GM23338 (cell line): ENCODE measurements around the gene RELL2. TPM values are rescaled to one million over a fixed set of nuclear protein-coding genes. Genes with fewer than 3 reads are reported as not detected.

Experiments used
- ATAC-seq: fragments of 200-7000 bp; cut with Tn5 transposase; 3 replicates; pipeline ENCODE4 v1.9.1; 2020
- DNase-seq: peaks from one replicate; pipeline ENCODE4 v3.0.0-alpha.2; 2015; ENCODE audit warnings: low spot score
- H2AFZ ChIP-seq: fragments of 200-600 bp; sonication (generic); 2 replicates; pipeline ENCODE4 v1.8.0; 2016; ENCODE audit warnings: antibody characterized with exemption, mild to moderate bottlenecking, moderate library complexity
- H3F3A ChIP-seq: fragments of 200-600 bp; sonication (generic); replicated peaks from 2 replicates; pipeline ENCODE4 v1.8.0; 2017; ENCODE audit warnings: antibody characterized with exemption, mixed run types, low read depth
- H3K27ac ChIP-seq: fragments of 200-600 bp; sonication (generic); 2 replicates; pipeline ENCODE4 v1.6.1; 2016; ENCODE audit warnings: low read depth
- H3K27me3 ChIP-seq: fragments of 200-600 bp; sonication (generic); 2 replicates; pipeline ENCODE4 v1.8.0; 2016; ENCODE audit warnings: mild to moderate bottlenecking, mixed run types, moderate library complexity; ENCODE audit not compliant: insufficient read depth
- H3K36me3 ChIP-seq: fragments of 200-600 bp; sonication (generic); 2 replicates; pipeline ENCODE4 v1.8.0; 2016; ENCODE audit warnings: mild to moderate bottlenecking; ENCODE audit not compliant: insufficient read depth
- H3K4me1 ChIP-seq: fragments of 200-600 bp; sonication (generic); 2 replicates; pipeline ENCODE4 v1.8.0; 2016; ENCODE audit warnings: mild to moderate bottlenecking, moderate library complexity; ENCODE audit not compliant: insufficient read depth
- H3K4me2 ChIP-seq: fragments of 200-600 bp; sonication (generic); 2 replicates; pipeline ENCODE4 v1.7.1; 2017; ENCODE audit warnings: mixed run types
- H3K4me3 ChIP-seq: fragments of 200-600 bp; sonication (generic); 2 replicates; pipeline ENCODE4 v1.6.1; 2016; ENCODE audit warnings: mixed run types
- H3K79me2 ChIP-seq: fragments of 200-600 bp; sonication (generic); replicated peaks from 2 replicates; pipeline ENCODE4 v1.8.0; 2017; ENCODE audit warnings: mild to moderate bottlenecking; ENCODE audit not compliant: insufficient read depth
- H3K9me2 ChIP-seq: fragments of 200-600 bp; sonication (generic); 2 replicates; pipeline ENCODE4 v1.8.0; 2017; ENCODE audit not compliant: insufficient read depth
- H4K20me1 ChIP-seq: fragments of 200-600 bp; sonication (generic); replicated peaks from 2 replicates; pipeline ENCODE4 v1.8.0; 2017; ENCODE audit warnings: mild to moderate bottlenecking; ENCODE audit not compliant: insufficient read depth
- H3K27ac Mint-ChIP-seq: 2 replicates; pipeline ENCODE4 v1.8.0; 2020; ENCODE audit warnings: inconsistent platforms, mild to moderate bottlenecking, moderate library complexity, mixed read lengths
- H3K27me3 Mint-ChIP-seq: 3 replicates; pipeline ENCODE4 v1.8.0; 2022; ENCODE audit warnings: low read depth, mild to moderate bottlenecking, moderate library complexity, mixed read lengths, inconsistent platforms; ENCODE audit not compliant: insufficient read depth, poor library complexity
- H3K36me3 Mint-ChIP-seq: 3 replicates; pipeline ENCODE4 v1.8.0; 2021; ENCODE audit warnings: low read depth, mild to moderate bottlenecking, inconsistent platforms, moderate library complexity, mixed read lengths
- H3K4me1 Mint-ChIP-seq: 3 replicates; pipeline ENCODE4 v1.8.0; 2020; ENCODE audit warnings: mild to moderate bottlenecking, inconsistent platforms, mixed read lengths
- H3K4me3 Mint-ChIP-seq: 3 replicates; pipeline ENCODE4 v1.8.0; 2021; ENCODE audit warnings: moderate library complexity, mild to moderate bottlenecking, inconsistent platforms, mixed read lengths
- H3K9me3 Mint-ChIP-seq: 3 replicates; pipeline ENCODE4 v1.8.0; 2020; ENCODE audit warnings: moderate library complexity, mild to moderate bottlenecking, inconsistent platforms, mixed read lengths
- CREB1 ChIP-seq: fragments of 250-450 bp; sonication (Bioruptor Pico); IDR thresholded peaks from 2 replicates; pipeline ENCODE4 v1.5.0; 2020; ENCODE audit warnings: low read depth, mild to moderate bottlenecking, moderate library complexity
- CTCF ChIP-seq, 2 experiments: fragments of 200-600 bp in 1 of 2; sonication (generic) in 1 of 2; conservative IDR thresholded peaks; 2 replicates each; pipeline versions ENCODE4 v1.5.1 to v1.6.1; 2016 to 2017; ENCODE audit warnings: antibody characterized with exemption in 2 of 2, low read depth in 2 of 2, mild to moderate bottlenecking in 2 of 2, moderate library complexity in 1 of 2
- ETS1 ChIP-seq: IDR thresholded peaks from 2 replicates; pipeline ENCODE4 v1.6.1; 2016; ENCODE audit warnings: antibody characterized with exemption
- EZH2phosphoT487 ChIP-seq: fragments of 200-600 bp; sonication (generic); IDR thresholded peaks from one replicate; pipeline ENCODE4 v1.8.1; 2018; ENCODE audit warnings: antibody characterized with exemption; ENCODE audit not compliant: unreplicated experiment
- JUNB ChIP-seq: IDR thresholded peaks from one replicate; pipeline ENCODE4 v1.6.1; 2016; ENCODE audit warnings: antibody characterized with exemption; ENCODE audit not compliant: unreplicated experiment
- POLR2AphosphoS5 ChIP-seq: IDR thresholded peaks from 2 replicates; pipeline ENCODE4 v1.6.1; 2016; ENCODE audit warnings: antibody characterized with exemption, low read depth
- STAT1 ChIP-seq: IDR thresholded peaks from one replicate; pipeline ENCODE4 v1.6.1; 2016; ENCODE audit warnings: antibody characterized with exemption; ENCODE audit not compliant: unreplicated experiment
- ZNF331 ChIP-seq: fragments of 250-450 bp; sonication (Bioruptor Pico); IDR thresholded peaks from 2 replicates; pipeline ENCODE4 v1.5.0; 2020; ENCODE audit warnings: low read depth, mild to moderate bottlenecking, moderate library complexity
- polyA plus RNA-seq: library from polyadenylated mRNA; unstranded; fragments of >200 nt; fragmentation: Nextera tagmentation; extraction: Ambion mirVana; gene quantifications from 2 replicates; pipeline ENCODE4 v1.2.1, GENCODE V29; 2016
- total RNA-seq: library from RNA; depleted of rRNA; stranded (reverse); fragments of >200 nt; shearing (Covaris generic); gene quantifications from 2 replicates; pipeline ENCODE4 v1.2.3, GENCODE V29; 2014
- TF ChIP-seq, protein P1 (sequence below): IDR thresholded peaks from one replicate; pipeline ENCODE4 v1.6.1; 2018; ENCODE audit warnings: antibody characterized with exemption; ENCODE audit not compliant: unreplicated experiment

Gene RELL2
- total and polyA plus RNA-seq, 2 experiments from 2014 or later = 20.4 to 30.6 TPM

DNA sequence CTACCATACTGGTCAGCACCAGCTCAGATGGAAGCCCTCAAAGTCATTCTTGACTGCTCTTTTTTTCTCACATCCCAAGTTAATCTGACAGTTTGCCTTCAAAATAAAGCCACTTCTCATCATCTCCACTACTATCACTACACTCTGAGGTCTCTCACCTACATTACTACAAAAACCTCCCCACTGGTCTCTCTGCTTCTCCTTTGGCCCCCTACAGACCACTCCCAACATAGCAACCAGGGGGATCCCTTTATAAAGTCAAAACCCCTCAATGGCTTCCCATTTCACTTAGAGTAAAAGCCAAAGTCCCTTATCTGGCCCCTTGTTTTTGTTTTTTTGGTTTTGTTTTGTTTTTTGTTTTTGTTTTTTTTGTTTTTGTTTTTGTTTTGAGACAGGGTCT is 40.6 kb downstream of the RELL2 start:
- Mint-ChIP-seq H3K27me3 (peaks cover 13% of the 10 kb centered on the region), H3K9me3 (no peaks in the 10 kb centered on the region; the same call in 2 of the 3 replicates), H3K27ac (no peak overlapping the region; the same call in 1 of the 2 replicates), H3K4me1 (peaks cover 48% of the 10 kb centered on the region), H3K36me3 (peaks cover 41% of the 10 kb centered on the region), H3K4me3 (no peak overlapping the region; the same call in 2 of the 3 replicates)
- H3K36me3 ChIP-seq = no peaks in the 10 kb centered on the region
- no peaks in the 10 kb centered on the region; the same call in 1 of the 2 replicates for H4K20me1 ChIP-seq
- ATAC-seq (no peak), DNase-seq (peak; percentile 92)
- H3K79me2 ChIP-seq = peaks cover 20% of the 10 kb centered on the region; the same call in 1 of the 2 replicates
- H3K4me3 ChIP-seq = no peak overlapping the region
- H3K27me3 ChIP-seq = no peaks in the 10 kb centered on the region
- no peak overlapping the region for H3K4me2 ChIP-seq
- peaks cover 30% of the 10 kb centered on the region for H3F3A ChIP-seq
- H3K9me2 ChIP-seq = no peaks in the 10 kb centered on the region
- TF ChIP-seq CTCF (conservative IDR thresholded peaks at IDR 0.05; ENCODE audit: low read depth in 2 of 2) = peak; percentile 52 to 86
- TF ChIP-seq ZNF331 = no peak
- no peak overlapping the region for H2AFZ ChIP-seq
- H3K27ac ChIP-seq = no peak overlapping the region
- H3K4me1 ChIP-seq = peaks cover 46% of the 10 kb centered on the region

GRCh38 chr5:141680178-141680577 is 43.4 kb downstream of the RELL2 start:
- ATAC-seq = no peak
- Mint-ChIP-seq H3K27ac (peak overlapping the region; percentile 60), H3K4me1 (peaks cover 43% of the 10 kb centered on the region), H3K9me3 (no peaks in the 10 kb centered on the region; the same call in 2 of the 3 replicates), H3K27me3 (peaks cover 13% of the 10 kb centered on the region), H3K4me3 (peak overlapping the region; percentile 70; the same call in 1 of the 3 replicates), H3K36me3 (peaks cover 23% of the 10 kb centered on the region)
- H4K20me1 ChIP-seq = no peaks in the 10 kb centered on the region
- peaks cover 20% of the 10 kb centered on the region; the same call in 1 of the 2 replicates for H3K79me2 ChIP-seq
- peak overlapping the region; percentile 87; the same call in 1 of the 2 replicates for H3K27ac ChIP-seq
- H3F3A ChIP-seq = peaks cover 36% of the 10 kb centered on the region
- no peaks in the 10 kb centered on the region for H3K9me2 ChIP-seq
- H3K4me2 ChIP-seq = peak overlapping the region; percentile 76
- peak overlapping the region; percentile 40; the same call in 1 of the 2 replicates for H3K4me3 ChIP-seq
- H2AFZ ChIP-seq = no peak overlapping the region
- H3K36me3 ChIP-seq = no peaks in the 10 kb centered on the region
- no peaks in the 10 kb centered on the region for H3K27me3 ChIP-seq
- peaks cover 44% of the 10 kb centered on the region for H3K4me1 ChIP-seq
- no peak for DNase-seq
- TF ChIP-seq JUNB = no peak
- no peak for TF ChIP-seq EZH2phosphoT487
- no peak for TF ChIP-seq ZNF331
- TF ChIP-seq ETS1 = no peak
- no peak for TF ChIP-seq POLR2AphosphoS5
- no peak for TF ChIP-seq CTCF (conservative IDR thresholded peaks at IDR 0.05; ENCODE audit: low read depth in 2 of 2)
- TF ChIP-seq, protein P1, sequence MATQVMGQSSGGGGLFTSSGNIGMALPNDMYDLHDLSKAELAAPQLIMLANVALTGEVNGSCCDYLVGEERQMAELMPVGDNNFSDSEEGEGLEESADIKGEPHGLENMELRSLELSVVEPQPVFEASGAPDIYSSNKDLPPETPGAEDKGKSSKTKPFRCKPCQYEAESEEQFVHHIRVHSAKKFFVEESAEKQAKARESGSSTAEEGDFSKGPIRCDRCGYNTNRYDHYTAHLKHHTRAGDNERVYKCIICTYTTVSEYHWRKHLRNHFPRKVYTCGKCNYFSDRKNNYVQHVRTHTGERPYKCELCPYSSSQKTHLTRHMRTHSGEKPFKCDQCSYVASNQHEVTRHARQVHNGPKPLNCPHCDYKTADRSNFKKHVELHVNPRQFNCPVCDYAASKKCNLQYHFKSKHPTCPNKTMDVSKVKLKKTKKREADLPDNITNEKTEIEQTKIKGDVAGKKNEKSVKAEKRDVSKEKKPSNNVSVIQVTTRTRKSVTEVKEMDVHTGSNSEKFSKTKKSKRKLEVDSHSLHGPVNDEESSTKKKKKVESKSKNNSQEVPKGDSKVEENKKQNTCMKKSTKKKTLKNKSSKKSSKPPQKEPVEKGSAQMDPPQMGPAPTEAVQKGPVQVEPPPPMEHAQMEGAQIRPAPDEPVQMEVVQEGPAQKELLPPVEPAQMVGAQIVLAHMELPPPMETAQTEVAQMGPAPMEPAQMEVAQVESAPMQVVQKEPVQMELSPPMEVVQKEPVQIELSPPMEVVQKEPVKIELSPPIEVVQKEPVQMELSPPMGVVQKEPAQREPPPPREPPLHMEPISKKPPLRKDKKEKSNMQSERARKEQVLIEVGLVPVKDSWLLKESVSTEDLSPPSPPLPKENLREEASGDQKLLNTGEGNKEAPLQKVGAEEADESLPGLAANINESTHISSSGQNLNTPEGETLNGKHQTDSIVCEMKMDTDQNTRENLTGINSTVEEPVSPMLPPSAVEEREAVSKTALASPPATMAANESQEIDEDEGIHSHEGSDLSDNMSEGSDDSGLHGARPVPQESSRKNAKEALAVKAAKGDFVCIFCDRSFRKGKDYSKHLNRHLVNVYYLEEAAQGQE = no peak
- no peak for TF ChIP-seq CREB1 (CRISPR knock-in tag)
- no peak for TF ChIP-seq STAT1
